Embryonic facial prominence (tissue), 1 donor: ENCODE measurements around the gene LRRK1.

Source experiments
- DNase-seq: peaks from one replicate; pipeline ENCODE4 v3.0.0-alpha.2; 2016; ENCODE audit errors: extremely low spot score

LRRK1 gene

GRCh38 chr15:100980410-100981046, 61.4 kb downstream of the LRRK1 start:
- no peak for DNase-seq

GRCh38 chr15:100981086-100981485, 61.9 kb downstream of the LRRK1 start:
- no peak for DNase-seq

GRCh38 chr15:100983221-100983620, 64.1 kb downstream of the LRRK1 start:
- no peak for DNase-seq

GRCh38 chr15:100985401-100985800, 66.2 kb downstream of the LRRK1 start:
- no peak for DNase-seq

- DNase-seq = no peak
Measured at GRCh38 chr15:100986158-100986896, 67.2 kb downstream of the LRRK1 start.

- DNase-seq = no peak
Measured at GRCh38 chr15:100987143-100987542, 68.0 kb downstream of the LRRK1 start.

GRCh38 chr15:100988297-100988696, 69.1 kb downstream of the LRRK1 start:
- DNase-seq = no peak

GRCh38 chr15:100988857-100989256, 69.7 kb downstream of the LRRK1 start:
- no peak for DNase-seq

- no peak for DNase-seq
Measured at GRCh38 chr15:100994597-100995446, 75.7 kb downstream of the LRRK1 start.

- DNase-seq = no peak
Measured at GRCh38 chr15:100995471-100996430, 76.6 kb downstream of the LRRK1 start.

- no peak for DNase-seq
Measured at GRCh38 chr15:100997442-100997841, 78.3 kb downstream of the LRRK1 start.

- no peak for DNase-seq
Measured at GRCh38 chr15:100998630-100999029, 79.5 kb downstream of the LRRK1 start.

GRCh38 chr15:100999369-100999768, 80.2 kb downstream of the LRRK1 start:
- no peak for DNase-seq

GRCh38 chr15:101000271-101000681, 81.1 kb downstream of the LRRK1 start:
- DNase-seq = no peak

- no peak for DNase-seq
Measured at GRCh38 chr15:101001056-101001455, 81.9 kb downstream of the LRRK1 start.

GRCh38 chr15:101001796-101002195, 82.6 kb downstream of the LRRK1 start:
- no peak for DNase-seq

GRCh38 chr15:101003081-101003480, 83.9 kb downstream of the LRRK1 start:
- no peak for DNase-seq

- DNase-seq = no peak
Measured at GRCh38 chr15:101003706-101004105, 84.5 kb downstream of the LRRK1 start.

- DNase-seq = no peak
Measured at GRCh38 chr15:101004500-101004899, 85.3 kb downstream of the LRRK1 start.

- DNase-seq = no peak
Measured at GRCh38 chr15:101004986-101005747, 86.0 kb downstream of the LRRK1 start.
